ENCODE measurements around the gene LRMDA.

Gene LRMDA

DNA sequence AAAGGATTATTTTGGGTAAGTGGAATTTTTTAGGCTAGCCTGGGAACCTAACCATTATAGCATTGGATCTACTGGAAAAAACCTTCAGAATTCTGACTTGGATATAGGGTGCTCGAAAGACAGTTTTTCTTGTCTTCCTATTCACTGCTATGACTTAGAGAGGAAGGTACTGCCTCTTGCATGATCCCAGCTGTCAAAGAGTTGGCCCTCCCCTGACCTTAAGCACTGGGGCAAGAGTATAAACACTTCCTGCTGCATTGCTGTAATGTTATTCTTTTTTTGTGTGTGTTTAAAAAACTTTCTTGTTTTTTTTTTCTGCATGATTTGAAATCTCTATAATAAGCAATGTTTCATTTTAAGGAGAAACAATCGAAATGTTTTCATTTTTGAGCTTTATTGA lies 113.0 kb downstream of the LRMDA start:
- no peak for DNase-seq

DNA sequence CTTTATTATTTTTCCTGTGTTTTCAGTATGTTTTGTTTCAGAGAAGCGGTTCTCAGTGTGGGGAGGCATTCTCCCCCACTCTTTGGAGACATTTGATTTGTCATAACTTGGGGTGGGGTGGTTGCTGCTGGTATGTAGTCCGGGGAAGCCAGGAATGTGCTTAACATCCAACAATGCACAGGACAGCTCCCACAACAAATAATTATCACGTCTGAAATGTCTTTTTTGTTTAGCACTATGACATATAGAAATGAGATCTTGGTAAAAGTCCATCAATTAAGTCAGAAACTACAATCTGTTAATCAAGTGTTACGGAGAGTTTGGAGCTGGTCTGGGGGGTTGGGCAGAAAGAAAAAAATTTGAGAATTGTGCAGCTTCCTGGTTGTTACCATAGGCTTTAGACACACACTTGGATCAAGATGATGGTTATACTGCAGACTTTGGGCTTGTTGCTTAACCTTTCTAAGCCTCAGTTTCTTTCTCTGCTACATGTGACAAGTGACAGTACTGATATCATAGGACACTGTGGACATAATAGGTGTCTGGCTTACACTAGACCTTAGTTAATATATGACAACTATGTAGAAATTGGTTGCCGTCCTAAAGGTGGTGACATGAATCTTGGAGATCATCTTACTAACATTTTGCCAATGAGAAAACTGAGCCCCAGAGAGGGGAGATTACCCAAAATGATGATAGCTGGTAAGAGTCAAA lies 113.7 kb downstream of the LRMDA start:
- no peak for DNase-seq

DNA sequence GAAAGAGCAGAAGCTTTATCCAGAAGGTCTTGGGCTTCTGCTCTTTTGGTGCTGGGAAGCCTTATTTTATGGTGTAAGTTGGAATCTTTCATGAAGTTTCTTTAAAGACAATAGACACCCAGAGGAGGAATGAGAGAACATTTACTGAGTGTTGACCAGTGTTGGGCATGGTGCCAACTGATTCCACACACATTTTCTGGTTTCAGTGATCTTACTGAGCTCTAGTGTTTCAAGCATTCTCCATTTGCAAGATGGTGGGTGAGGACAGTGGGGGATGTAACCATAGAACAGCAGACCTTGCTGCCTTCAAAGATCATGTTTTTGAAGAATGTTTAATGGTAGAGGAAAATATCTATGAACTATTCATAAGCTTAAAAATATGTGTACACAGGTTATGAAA lies 114.6 kb downstream of the LRMDA start:
- DNase-seq, result no peak

DNA sequence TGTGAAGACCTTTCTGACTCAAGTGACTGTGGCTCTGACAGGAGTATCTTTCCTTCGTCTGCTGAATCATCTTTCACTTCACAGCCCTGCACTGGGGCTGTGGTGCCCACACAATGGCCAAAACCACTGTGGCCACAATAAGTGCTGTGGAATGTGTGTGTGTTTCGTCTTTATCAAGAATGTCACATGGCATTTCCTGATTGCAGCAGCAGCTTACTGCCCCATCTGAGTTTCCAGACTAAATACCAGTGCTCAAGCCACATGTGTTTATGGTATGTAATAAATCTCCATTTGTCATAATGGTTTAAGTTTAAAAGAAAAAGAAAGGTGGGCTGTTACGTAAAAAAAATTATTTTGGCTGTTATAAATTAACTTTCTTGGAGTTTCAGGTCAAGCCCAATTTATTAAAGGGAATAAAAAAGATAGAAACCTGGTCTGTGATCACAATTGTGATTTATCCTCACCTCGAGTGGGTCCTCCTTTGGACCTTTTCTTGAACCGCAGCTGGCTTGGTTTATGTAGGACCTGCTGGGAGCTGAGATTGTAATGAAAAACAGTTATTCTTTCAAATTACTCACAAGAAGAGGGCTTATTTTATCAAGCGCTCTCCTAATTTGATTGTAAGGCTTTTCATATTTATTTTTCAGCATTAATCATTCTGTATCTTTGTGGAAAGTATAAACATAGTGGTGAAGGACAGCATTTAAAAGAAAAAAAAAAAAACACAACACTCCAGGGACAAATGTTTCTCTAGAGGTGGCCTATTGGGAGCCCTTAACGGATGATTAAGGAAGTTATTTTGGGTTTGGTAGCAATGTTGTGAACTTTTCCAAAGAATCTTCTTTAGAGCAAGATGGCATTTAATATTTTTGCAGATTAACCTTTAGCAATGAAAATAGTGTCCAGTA lies 116.2 kb downstream of the LRMDA start:
- no peak for DNase-seq

DNA sequence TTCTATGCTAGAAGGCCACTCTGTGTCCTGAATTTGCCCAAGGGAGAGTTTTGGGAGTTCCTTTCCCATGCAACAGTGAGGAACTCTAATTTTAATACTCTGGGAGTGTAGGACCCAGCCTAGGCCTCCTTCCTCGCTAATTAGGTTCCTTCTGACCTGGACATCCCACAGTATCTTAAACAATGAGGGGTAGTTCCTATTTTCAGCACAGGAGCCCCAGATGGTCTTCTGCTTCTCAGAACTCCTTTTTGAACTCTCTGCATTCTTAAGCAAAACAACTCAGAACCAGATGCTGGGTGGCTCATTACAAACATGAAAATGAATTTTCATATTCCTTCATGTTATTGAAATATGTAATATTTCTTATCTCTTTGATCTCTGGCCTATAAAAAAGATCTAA lies 116.9 kb downstream of the LRMDA start:
- DNase-seq, result no peak

DNA sequence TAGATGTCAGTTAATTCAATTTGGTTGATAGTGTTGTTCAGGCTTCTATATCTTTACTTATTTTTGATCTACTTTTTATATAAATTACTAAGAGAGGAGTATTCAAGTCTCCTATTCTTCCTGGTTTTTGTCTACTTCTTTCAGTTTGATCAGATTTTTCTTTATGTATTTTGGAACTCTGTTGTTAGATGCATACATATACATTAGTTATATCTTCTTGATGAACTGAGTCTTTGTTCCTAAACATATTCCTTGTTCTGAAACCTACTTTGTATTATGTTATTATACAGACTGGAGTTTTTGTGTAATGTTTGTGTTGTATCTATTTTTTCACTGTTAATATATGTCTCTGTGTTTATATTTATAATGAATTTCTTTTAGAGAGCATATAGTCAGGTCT lies 118.8 kb downstream of the LRMDA start:
- no peak for DNase-seq

DNA sequence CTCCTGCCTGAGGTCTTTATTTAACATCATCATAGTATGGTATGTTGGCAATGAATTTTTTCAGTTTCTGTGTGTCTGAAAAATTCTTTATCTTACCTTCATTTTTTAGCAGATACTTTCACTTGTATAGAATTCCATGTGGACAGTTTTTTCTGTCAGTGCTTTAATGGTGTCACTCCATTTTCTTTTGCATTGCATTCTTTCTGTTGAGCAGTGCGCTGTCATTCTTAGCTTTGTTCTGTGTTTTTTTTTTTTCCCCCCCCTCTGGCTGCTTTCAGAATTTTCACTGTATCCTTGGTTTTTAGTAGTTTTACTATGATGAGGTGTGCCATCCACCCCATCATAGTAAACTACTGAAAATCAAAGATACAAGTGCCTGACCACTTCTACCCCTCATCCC lies 120.7 kb downstream of the LRMDA start:
- no peak for DNase-seq

DNA sequence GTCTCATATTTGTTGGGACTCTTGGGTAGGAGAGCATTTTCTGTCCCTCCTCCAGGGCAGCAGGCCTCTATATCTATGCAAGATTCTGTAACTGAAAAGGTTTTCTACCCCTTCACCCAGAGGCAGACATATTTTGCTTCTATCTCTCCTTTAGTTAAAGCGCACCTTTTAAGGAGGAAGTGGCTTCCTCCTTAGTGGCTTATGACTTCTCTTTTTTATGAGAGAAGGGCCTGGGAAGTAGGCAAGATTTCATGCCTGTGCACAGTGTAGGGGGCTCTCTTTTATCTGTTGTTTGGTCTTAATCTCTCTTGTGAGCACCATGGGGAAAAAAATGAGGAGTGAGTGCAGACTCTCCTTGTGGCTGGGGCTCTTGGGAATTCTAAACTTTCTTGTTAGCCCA lies 122.1 kb downstream of the LRMDA start:
- DNase-seq, result no peak

DNA sequence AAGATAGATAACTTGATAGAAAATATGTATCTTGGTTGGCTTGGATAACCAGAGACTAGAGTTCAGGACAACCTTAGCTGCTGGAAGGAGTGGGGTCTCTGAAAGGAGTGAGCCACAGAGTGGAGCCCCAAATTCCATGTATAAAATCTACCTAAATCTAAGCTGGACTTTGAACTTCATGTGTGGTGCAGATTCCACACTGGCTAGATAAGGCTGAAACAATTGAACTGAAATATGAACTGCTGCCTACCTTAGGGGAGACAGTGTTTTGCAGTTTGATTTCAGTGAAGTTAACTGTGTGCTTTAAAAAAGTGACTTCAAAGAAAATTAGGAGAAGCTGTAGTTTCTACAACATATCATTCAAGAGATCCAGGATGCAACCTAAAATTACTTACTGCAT lies 123.9 kb downstream of the LRMDA start:
- DNase-seq, result no peak

DNA sequence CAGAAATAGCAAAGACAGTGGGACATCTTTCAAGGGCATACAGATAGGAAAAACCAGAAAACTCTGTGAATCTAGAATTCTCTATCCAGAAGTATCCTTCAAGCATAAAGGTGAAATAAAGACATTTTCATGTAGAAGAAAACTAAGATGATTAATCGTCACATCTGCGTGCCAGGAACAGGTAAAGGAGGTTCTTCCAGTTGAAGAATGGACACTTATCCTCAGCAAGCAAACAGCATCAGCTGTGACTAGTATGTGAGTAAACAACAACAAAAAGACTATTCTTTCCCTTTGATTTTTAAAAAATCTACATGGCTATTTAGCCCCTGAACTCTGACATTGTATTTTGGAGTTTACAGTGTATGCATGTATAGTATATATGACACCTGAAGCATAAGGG lies 124.9 kb downstream of the LRMDA start:
- DNase-seq, result no peak

DNA sequence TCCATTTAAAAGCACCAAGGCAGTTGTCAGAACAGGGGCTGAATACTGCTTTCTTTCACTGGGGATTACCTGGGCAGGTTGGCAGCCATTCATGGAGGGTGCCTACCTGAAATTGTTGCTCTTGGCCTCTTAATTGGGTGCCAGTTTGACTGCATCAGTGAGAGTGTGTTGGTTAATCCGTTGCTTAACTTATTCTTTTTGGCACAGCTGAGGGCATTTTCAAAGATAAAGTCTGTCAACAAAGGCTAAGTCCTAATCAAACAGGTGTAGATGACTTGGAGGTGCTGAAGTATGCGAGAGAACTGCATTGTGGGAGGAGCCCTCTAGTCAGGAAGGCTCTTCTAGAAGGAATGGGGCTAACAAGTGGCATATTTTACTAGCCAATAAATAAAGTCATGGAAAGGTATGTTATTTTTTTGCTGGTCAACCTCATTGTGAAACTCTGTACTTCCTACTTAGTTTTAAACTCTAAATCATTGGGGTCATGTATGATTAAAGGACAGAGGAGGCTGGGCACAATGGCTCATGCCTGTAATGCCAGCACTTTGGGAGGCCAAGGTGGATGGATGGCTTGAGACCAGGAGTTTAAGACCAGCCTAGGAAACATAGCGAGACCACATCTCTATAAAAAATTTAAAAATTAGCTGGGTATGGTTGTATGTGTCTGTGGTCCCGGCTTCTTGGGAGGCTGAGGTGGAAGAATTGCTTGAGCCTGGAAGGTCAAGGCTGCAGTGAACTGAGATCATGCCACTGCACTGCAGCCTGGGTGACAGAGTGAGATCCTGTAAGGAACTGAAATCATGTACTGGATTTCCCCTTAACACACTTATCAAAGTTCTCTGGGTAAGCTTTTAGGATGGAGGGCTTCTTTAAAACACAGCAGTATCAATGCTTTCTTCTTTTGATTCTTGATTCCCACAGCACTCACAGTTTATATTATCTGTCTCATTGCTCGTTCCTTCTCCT lies 134.1 kb downstream of the LRMDA start:
- no peak for DNase-seq

DNA sequence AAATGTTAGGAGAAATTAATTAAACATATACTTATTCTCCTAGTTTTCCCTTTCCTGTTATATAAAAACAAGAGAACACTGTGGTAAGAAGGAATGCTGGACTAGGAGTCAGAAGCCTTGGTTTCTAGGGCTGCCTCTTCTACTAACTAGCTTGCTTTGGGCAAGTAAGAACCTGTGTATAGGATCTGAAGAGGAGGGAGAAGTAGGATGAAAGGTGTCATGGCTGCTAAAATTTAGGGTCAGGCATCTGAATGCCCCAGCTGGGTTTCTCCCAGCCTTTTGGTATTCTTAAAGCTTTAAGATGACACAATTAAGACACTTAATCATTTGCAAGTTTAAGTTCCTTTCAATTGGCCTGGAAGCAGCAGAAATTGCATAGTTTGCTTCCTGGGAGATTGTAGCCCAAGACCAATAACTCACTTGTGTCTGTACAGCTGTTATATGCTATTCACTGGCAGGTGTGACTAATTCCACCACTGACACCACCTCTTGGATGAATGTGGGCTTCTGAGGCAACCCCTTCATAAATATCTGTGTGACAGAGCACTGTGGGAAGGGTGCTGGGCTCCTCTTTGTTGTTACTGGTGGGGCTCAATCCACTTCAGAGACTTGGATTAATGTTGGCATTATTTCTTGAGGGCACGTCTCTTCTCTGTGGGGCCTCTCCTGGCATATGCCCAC lies 137.2 kb downstream of the LRMDA start:
- no peak for DNase-seq

DNA sequence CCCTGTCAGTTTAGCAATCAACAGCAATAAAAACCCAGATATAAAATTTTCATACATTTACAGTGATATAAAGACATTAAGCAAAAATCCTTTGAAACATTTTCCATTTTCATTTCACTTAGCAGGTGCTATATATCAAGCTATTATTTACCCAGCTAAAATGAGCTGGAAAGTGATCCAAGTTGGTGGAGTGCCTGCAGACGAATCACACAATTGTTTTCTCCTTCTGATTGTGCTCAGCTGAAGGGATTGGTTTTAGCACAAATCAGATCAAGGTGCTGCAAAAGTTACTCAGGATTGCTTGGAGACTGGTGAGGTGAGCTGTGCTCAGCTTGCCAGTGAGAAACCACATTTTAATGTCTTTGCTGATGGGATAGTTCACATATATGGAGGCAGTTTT lies 138.1 kb downstream of the LRMDA start:
- DNase-seq, result no peak

DNA sequence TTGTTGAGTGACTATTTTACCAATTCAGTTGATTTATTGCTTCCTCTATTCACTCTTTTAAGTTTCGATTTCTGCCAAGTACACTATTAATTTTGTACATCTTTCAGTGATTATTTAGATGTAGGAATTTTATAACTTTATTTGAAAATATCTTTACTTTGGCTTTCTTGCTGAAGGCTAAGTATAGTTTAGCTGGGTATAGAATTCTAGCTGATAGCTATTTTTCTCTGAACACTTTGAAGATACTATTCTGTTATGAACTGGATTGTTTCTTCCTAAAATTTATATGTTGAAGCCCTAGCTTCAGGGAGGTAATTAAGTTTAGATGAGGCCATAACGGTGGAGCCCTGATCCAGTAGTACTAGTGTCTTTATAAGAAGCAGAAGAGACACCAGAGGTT lies 141.1 kb downstream of the LRMDA start:
- no peak for DNase-seq

DNA sequence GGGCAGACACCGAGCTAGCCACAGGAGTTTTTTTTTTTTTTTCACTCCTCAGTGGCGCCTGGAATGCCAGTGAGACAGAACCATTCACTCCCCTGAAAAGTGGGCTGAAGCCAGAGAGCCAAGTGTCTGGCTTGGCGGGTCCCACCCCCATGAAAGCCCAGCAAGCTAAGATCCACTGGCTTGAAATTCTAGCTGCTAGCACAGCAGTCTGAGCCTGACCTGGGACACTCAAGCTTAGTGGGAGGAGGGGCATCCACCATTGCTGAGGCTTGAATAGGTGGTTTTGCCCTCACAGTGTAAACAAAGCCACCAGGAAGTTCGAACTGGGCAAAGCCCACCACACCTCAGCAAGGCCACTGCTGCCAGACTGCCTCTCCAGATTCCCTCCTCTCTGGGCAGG lies 144.5 kb downstream of the LRMDA start:
- DNase-seq, result no peak

DNA sequence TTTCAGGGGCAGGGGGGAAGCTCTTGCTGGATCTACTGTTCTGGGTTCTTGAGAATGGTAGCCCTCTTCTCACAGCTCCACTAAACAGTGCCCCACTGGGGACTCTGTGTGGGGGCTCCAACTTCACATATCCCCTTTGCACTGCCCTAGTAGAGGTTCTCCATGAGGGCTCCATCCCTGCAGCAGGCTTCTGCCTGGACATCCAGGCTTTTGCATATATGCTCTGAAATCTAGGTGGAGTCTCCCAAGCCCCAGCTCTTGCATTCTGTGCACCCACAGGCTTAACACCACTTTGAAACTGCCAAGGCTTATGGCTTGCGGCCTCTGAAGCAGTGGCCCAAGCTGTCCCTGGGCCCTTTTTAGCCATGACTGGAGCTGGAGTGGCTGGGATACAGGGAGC lies 150.7 kb downstream of the LRMDA start:
- no peak for DNase-seq

DNA sequence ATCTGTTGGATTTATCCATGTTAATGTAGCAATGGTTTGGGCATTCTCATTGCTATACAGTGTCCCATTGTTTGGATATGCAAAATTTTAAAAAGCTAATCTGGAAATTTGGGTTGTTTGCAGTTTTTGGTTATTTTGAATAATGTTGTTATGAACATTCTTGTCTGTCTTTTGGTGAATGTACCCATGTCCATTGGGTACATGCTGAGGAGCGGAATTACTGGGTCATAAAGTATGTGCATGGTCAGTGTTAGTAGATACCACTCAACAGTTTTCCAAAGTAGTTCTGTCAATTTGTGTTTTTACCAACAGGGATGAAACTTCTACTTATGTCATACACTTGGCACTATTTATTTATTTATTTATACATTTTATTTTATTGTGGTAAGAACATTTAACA lies 153.9 kb downstream of the LRMDA start:
- DNase-seq, result no peak

DNA sequence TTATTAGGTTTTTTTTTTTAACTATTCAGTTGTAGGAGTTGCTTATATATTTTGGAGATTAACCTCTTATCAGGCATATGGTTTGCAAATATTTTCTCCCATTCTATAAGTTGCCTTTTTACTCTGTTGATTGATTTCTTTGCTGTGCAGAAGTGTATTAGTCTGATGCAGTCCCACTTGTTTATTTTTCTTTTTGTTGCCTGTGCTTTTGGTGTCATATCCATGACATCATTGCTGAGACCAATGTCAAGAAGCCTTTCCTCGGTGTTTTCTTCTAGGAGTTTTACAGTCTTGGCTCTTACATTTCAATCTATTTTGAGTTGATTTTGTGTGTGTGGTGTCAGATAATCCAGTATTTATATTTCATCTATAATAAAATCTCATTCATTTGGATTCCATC lies 155.4 kb downstream of the LRMDA start:
- DNase-seq, result no peak

DNA sequence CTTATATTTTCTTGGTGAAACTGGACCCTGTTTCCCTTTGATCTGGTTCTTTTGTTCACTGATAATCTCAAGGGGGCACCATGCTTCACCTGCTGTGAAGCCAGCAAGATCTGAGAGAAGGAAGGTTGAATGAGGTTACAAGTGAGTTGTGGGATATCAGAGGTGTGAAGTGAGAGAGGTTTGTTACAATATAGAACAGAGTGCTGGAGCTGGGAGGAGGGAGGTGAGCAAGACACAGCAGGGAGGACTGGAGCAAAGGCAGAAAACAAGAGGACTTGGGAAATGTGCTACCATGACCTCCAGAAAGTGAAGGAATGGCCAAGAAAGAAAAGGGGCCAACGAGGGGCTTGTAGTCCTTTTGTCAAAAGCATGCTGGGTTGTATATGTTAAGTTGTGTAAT lies 156.6 kb downstream of the LRMDA start:
- no peak for DNase-seq

DNA sequence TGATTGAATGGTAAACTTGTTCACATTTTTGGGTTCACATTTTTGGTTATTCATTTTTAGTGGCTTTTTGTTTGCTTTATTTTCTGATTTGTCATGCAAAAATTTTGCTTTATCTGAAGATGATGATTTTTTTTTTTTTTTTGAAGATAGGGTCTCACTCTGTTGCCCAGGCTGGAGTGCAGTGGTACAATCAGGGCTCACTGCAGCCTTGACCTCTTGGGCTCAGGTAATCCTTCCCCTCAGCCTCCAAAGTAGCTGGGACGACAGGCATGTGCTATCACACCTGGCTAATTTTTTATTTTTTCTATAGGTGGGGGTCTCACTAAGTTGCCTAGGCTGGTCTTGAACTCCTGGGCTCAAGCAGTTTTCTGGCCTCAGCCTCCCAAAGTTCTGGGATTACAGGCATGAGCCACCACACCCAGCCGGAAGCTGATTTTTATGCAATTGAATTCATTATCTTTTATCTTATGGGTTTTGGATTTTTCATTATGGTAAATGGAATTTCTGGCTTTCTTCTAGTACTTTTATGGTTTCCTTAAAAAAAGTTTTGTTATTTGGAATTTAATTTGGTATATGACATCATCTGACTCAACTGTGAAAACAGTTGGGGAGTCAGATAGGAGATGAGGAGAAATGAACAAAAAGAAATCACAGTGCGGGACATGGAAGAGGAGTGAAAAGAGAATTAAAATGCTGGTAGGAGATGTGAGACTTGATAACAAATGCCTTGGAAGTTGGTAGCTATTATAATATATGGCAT lies 158.7 kb downstream of the LRMDA start:
- DNase-seq, result no peak

DNA sequence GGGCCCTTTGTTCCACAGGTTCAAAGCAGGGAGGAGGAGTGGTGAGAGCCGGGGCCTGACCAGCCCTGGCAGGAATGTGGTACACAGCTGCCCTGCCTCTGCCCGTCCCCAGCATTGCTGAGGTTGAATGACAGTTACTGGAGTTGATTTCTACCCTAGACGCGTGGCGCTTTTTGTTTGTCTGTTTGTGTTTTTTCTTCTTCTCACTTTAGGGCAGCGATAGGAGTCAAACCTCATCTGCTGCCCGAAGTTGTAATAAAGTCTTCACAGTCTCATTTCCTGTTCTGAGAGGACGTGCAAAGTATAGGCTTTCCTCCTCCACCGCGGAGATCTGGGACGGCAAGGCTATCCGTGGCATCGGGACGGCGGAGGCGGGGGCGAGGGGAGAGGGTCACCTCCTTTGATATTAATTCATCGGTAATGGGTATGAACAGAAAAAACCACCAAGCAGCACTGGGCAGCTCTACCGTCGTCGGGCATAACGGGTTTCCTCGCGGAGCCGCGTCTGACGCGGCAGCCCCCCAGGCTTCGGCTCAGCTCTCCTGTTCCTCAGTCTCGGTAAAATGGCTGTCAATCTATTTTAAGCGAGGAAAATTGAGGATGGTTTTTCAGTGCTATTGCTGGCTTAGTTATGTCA lies 160.8 kb downstream of the LRMDA start:
- no peak for DNase-seq

Data from activated CD4-positive, alpha-beta T cell treated with anti-CD3 and anti-CD28 coated beads for 1 hour (primary cell).